HepG2 (cell line): ENCODE measurements around the gene RANBP2. TPM values are rescaled to one million over a fixed set of nuclear protein-coding genes. Genes with fewer than 3 reads are reported as not detected.

ENCODE experiments used
- CSRNP2 ChIP-seq: sonication (generic); formaldehyde crosslinking; conservative IDR thresholded peaks from 2 replicates; pipeline ENCODE4 v1.8.0; 2022; ENCODE audit warnings: low read depth, missing genetic modification reagents
- DNMT1 ChIP-seq: sonication (generic); formaldehyde crosslinking; IDR thresholded peaks from 2 replicates; pipeline ENCODE4 v1.5.1; 2020; ENCODE audit warnings: mild to moderate bottlenecking, missing genetic modification reagents
- FOXA1 ChIP-seq, 2 experiments: fragments of 450-650 bp in 1 of 2; sonication (generic) in 1 of 2; formaldehyde crosslinking in 1 of 2; IDR thresholded peaks; 2 replicates each; pipeline versions ENCODE4 v1.4.0 to v1.6.1; 2016 to 2020; ENCODE audit warnings: missing genetic modification reagents in 1 of 2
- FOXP1 ChIP-seq, 2 experiments: fragments of 450-650 bp in 1 of 2; IDR thresholded peaks; 2 replicates each; pipeline ENCODE4 v1.6.1; 2017 to 2018; ENCODE audit warnings: antibody characterized with exemption in 1 of 2
- IKZF1 ChIP-seq: fragments of 450-650 bp; IDR thresholded peaks from 2 replicates; pipeline ENCODE4 v1.7.1; 2016
- MAZ ChIP-seq, 2 experiments: sonication (generic) in 1 of 2; formaldehyde crosslinking in 1 of 2; IDR thresholded peaks; 2 replicates each; pipeline versions ENCODE4 v1.5.0 to v1.6.1; 2012 to 2020; ENCODE audit warnings: low read depth in 2 of 2, mild to moderate bottlenecking in 2 of 2, borderline replicate concordance in 1 of 2, improper control_type of control experiment in 1 of 2, low read length in 1 of 2, missing genetic modification reagents in 1 of 2, moderate library complexity in 1 of 2
- NCOA5 ChIP-seq: sonication (generic); formaldehyde crosslinking; IDR thresholded peaks from 2 replicates; pipeline ENCODE4 v1.4.0; 2020; ENCODE audit warnings: missing genetic modification reagents
- PPARG ChIP-seq: conservative IDR thresholded peaks from 2 replicates; pipeline ENCODE4 v1.6.1; 2016; ENCODE audit warnings: missing biosample characterization, missing genetic modification reagents
- SALL1 ChIP-seq: sonication (generic); formaldehyde crosslinking; IDR thresholded peaks from 2 replicates; pipeline ENCODE4 v1.8.0; 2022; ENCODE audit warnings: mild to moderate bottlenecking, missing genetic modification reagents
- SMC3 ChIP-seq: IDR thresholded peaks from 2 replicates; pipeline ENCODE4 v1.6.1; 2011; ENCODE audit warnings: low read length, improper control_type of control experiment
- SNAPC4 ChIP-seq: sonication (generic); formaldehyde crosslinking; IDR thresholded peaks from 2 replicates; pipeline ENCODE4 v1.4.0; 2020; ENCODE audit warnings: mild to moderate bottlenecking, missing genetic modification reagents
- ZBTB21 ChIP-seq: sonication (generic); formaldehyde crosslinking; IDR thresholded peaks from 2 replicates; pipeline ENCODE4 v1.4.0; 2020; ENCODE audit warnings: missing genetic modification reagents
- ZBTB34 ChIP-seq: sonication (generic); formaldehyde crosslinking; IDR thresholded peaks from 2 replicates; pipeline ENCODE4 v1.8.0; 2022; ENCODE audit warnings: mild to moderate bottlenecking, missing genetic modification reagents
- ZNF263 ChIP-seq: sonication (generic); formaldehyde crosslinking; IDR thresholded peaks from 2 replicates; pipeline ENCODE4 v1.4.0; 2020; ENCODE audit warnings: missing genetic modification reagents
- ZNF282 ChIP-seq: fragments of 450-650 bp; IDR thresholded peaks from 2 replicates; pipeline ENCODE4 v1.6.1; 2018; ENCODE audit not compliant: partially characterized antibody
- ZNF432 ChIP-seq: sonication (generic); formaldehyde crosslinking; IDR thresholded peaks from 2 replicates; pipeline ENCODE4 v1.5.0; 2020; ENCODE audit warnings: missing genetic modification reagents, mild to moderate bottlenecking, borderline replicate concordance
- ZNF563 ChIP-seq: sonication (generic); formaldehyde crosslinking; IDR thresholded peaks from 2 replicates; pipeline ENCODE4 v1.8.0; 2022; ENCODE audit warnings: mild to moderate bottlenecking, moderate library complexity, missing genetic modification reagents
- ZNF83 ChIP-seq: sonication (generic); formaldehyde crosslinking; IDR thresholded peaks from 2 replicates; pipeline ENCODE4 v1.4.0; 2020; ENCODE audit warnings: missing genetic modification reagents, mild to moderate bottlenecking, borderline replicate concordance
- polyA plus RNA-seq, 8 experiments: library from polyadenylated mRNA; depleted of rRNA in 3 of 8; stranded (reverse) in 7 of 8; unstranded in 1 of 8; fragments of >200 nt; fragmentation: Illumina TruSeq in 4 of 8; extraction: Trizol in 4 of 8; gene quantifications; 2 replicates each; pipeline versions ENCODE4 v1.2.1 to v1.2.3, GENCODE V29; 2011 to 2016; ENCODE audit warnings: low read depth in 4 of 8, missing spikeins in 1 of 8, mixed read lengths in 1 of 8; ENCODE audit not compliant: insufficient read depth in 1 of 8
- total RNA-seq, 5 experiments: library from RNA; depleted of rRNA; stranded (reverse); fragments of >200 nt; fragmentation: Illumina TruSeq; extraction: Trizol; gene quantifications; 2 replicates each; pipeline ENCODE4 v1.2.3, GENCODE V29; 2016; ENCODE audit warnings: low read depth in 1 of 5
- TF ChIP-seq, protein P1 (sequence below): sonication (generic); formaldehyde crosslinking; IDR thresholded peaks from 2 replicates; pipeline ENCODE4 v1.5.1; 2020; ENCODE audit warnings: missing genetic modification reagents, mild to moderate bottlenecking, borderline replicate concordance

RANBP2 gene
- total and polyA plus RNA-seq, 2 of the 13 experiments (the other 11 are each of a cell fraction or from before 2014, with no cell fraction given) = 12.2 to 87.0 TPM

GRCh38 chr2:108719149-108720044 is at the start of gene RANBP2 (continued):
- TF ChIP-seq MAZ (IDR thresholded peaks at IDR 0.05; ENCODE audit: borderline replicate concordance, low read depth, low read length) = no peak
- TF ChIP-seq MAZ (CRISPR knock-in tag; IDR thresholded peaks at IDR 0.05; ENCODE audit: low read depth) = peak; percentile 87
- TF ChIP-seq IKZF1 = no peak
- no peak for TF ChIP-seq ZNF282
- no peak for TF ChIP-seq NCOA5 (CRISPR knock-in tag)
- TF ChIP-seq SALL1 (CRISPR knock-in tag) = peak; percentile 98
- TF ChIP-seq ZNF83 (CRISPR knock-in tag) = no peak; the same call in 1 of the 2 replicates
- peak; percentile 94 for TF ChIP-seq ZBTB34 (CRISPR knock-in tag)
- TF ChIP-seq ZNF263 (CRISPR knock-in tag) = peak; percentile 88
- TF ChIP-seq FOXP1 (IDR thresholded peaks at IDR 0.05) = no peak
- TF ChIP-seq FOXP1 (CRISPR knock-in tag; IDR thresholded peaks at IDR 0.05) = peak; percentile 39; the same call in 1 of the 2 replicates
- TF ChIP-seq ZNF432 = no peak; the same call in 1 of the 2 replicates
- no peak; the same call in none of the 2 replicates for TF ChIP-seq PPARG (CRISPR knock-in tag)
- TF ChIP-seq DNMT1 = peak; percentile 97
- no peak for TF ChIP-seq FOXA1 (IDR thresholded peaks at IDR 0.05)
- peak; percentile 66 for TF ChIP-seq FOXA1 (CRISPR knock-in tag; IDR thresholded peaks at IDR 0.05)
- peak; percentile 100 for TF ChIP-seq ZBTB21 (CRISPR knock-in tag)
- TF ChIP-seq, protein P1, sequence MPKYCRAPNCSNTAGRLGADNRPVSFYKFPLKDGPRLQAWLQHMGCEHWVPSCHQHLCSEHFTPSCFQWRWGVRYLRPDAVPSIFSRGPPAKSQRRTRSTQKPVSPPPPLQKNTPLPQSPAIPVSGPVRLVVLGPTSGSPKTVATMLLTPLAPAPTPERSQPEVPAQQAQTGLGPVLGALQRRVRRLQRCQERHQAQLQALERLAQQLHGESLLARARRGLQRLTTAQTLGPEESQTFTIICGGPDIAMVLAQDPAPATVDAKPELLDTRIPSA (CRISPR knock-in tag) = peak; percentile 99
- peak; percentile 94 for TF ChIP-seq CSRNP2 (CRISPR knock-in tag)
- TF ChIP-seq SMC3 = no peak
- TF ChIP-seq ZNF563 (CRISPR knock-in tag) = peak; percentile 92
- 0 out of 2 replicates have a peak, but pooled peaks have one; percentile 61 for TF ChIP-seq SNAPC4 (CRISPR knock-in tag)
